Caco-2 (cell line): Measurements from ENCODE around the gene PEX6. TPM values are rescaled to one million over a fixed set of nuclear protein-coding genes. Genes with fewer than 3 reads are reported as not detected.

Experiments
- BruUV-seq: library from RNA; stranded (reverse); fragments of 400-500 nt; replicated peaks from 2 replicates; lab custom pipeline; 2021; lab: Mats Ljungman, UMichigan
- CTCF ChIA-PET: fragments of 300-600 bp; sonication (Branson Sonifier 250); formaldehyde crosslinking; loops from one replicate; lab custom pipeline; 2022; ENCODE audit warnings: antibody characterized with exemption; lab: Charles Lee
- POLR2A ChIA-PET: fragments of 300-600 bp; sonication (Branson Sonifier 250); formaldehyde crosslinking; loops from one replicate; lab custom pipeline; 2022; ENCODE audit warnings: antibody characterized with exemption; lab: Charles Lee
- DNase-seq, 2 experiments: peaks; one replicate each; pipeline versions ENCODE4 v3.0.0 to v3.0.0-alpha.2; 2020 to 2022
- H3K27me3 ChIP-seq: replicated peaks from 2 replicates; pipeline ENCODE4 v1.6.0; 2011; ENCODE audit warnings: low read length; ENCODE audit not compliant: control insufficient read depth, insufficient read depth
- H3K36me3 ChIP-seq: 2 replicates; pipeline ENCODE4 v1.5.1; 2011; ENCODE audit warnings: low read length; ENCODE audit not compliant: control insufficient read depth, insufficient read depth
- H3K4me1 ChIP-seq: fragments of 250-450 bp; sonication (Bioruptor Pico); 2 replicates; pipeline ENCODE4 v1.5.1; 2020; ENCODE audit warnings: mild to moderate bottlenecking
- H3K4me3 ChIP-seq: 2 replicates; pipeline ENCODE4 v1.5.1; 2011; ENCODE audit warnings: low read depth, mild to moderate bottlenecking, control low read depth, low read length
- H3K9me3 ChIP-seq: fragments of 250-450 bp; sonication (Bioruptor Pico); 2 replicates; pipeline ENCODE4 v1.5.1; 2020; ENCODE audit warnings: mild to moderate bottlenecking, moderate library complexity
- H3K27ac Mint-ChIP-seq: one replicate; pipeline ENCODE4 v1.8.0; 2022; ENCODE audit warnings: mixed read lengths; ENCODE audit not compliant: unreplicated experiment
- H3K27me3 Mint-ChIP-seq: one replicate; pipeline ENCODE4 v1.8.0; 2022; ENCODE audit warnings: mixed read lengths; ENCODE audit not compliant: insufficient read depth, unreplicated experiment
- H3K36me3 Mint-ChIP-seq: one replicate; pipeline ENCODE4 v1.8.0; 2022; ENCODE audit warnings: mild to moderate bottlenecking, mixed read lengths; ENCODE audit not compliant: insufficient read depth, unreplicated experiment
- H3K4me1 Mint-ChIP-seq: one replicate; pipeline ENCODE4 v1.8.0; 2022; ENCODE audit warnings: low read depth, mixed read lengths; ENCODE audit not compliant: unreplicated experiment
- H3K4me3 Mint-ChIP-seq: one replicate; pipeline ENCODE4 v1.8.0; 2022; ENCODE audit warnings: mild to moderate bottlenecking, moderate library complexity, mixed read lengths; ENCODE audit not compliant: unreplicated experiment
- H3K9me3 Mint-ChIP-seq: one replicate; pipeline ENCODE4 v1.8.0; 2022; ENCODE audit warnings: mixed read lengths; ENCODE audit not compliant: unreplicated experiment
- intact Hi-C: fragments of 100-400 bp; cut with micrococcal nuclease; formaldehyde crosslinking; loops from one replicate; pipeline ENCODE4 v1.10.0; 2022; ENCODE audit not compliant: unreplicated experiment
- total RNA-seq: library from RNA; stranded (reverse); gene quantifications from 2 replicates; pipeline ENCODE4 v1.2.3, GENCODE V29; 2022
- TF ChIP-seq, protein P1 (sequence below), 2 experiments: fragments of 200-600 bp in 1 of 2; IDR thresholded peaks; 1 replicate in 1 of 2; 2 replicates in 1 of 2; pipeline versions ENCODE4 v1.5.1 to v1.8.0; 2011 to 2022; ENCODE audit warnings: antibody characterized with exemption in 1 of 2, control low read depth in 1 of 2, inconsistent platforms in 1 of 2, low read depth in 1 of 2, low read length in 1 of 2, mild to moderate bottlenecking in 1 of 2, moderate library complexity in 1 of 2; ENCODE audit not compliant: insufficient read depth in 1 of 2, severe bottlenecking in 1 of 2, unreplicated experiment in 1 of 2

PEX6 gene
- total RNA-seq, 1 experiment from 2014 or later = 6.9 TPM

DNA sequence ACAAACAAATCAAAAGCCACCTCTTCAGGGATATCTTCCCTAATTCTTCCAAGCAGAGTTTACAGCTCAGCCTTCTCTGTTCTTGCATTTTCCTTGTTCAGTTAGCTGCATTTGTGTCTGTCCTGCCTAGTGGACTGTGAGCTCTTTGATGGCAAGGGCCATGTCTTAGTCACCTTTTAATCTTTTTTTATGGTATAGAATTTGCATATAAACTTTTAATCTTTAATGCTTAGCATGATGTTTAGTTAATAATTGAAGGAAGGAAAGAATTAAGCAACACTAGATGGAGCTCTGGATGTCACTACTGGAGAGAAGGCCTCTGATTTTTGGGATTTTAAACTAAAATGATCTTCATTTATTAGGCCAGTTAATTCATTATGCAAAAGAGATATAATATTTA, 17.5 kb upstream of the PEX6 start:
- Histone ChIP-seq H3K9me3 (no peaks in the 10 kb centered on the region), H3K27me3 (no peaks in the 10 kb centered on the region), H3K4me3 (no peak overlapping the region), H3K4me1 (no peaks in the 10 kb centered on the region), H3K36me3 (no peaks in the 10 kb centered on the region)
- DNase-seq = no peak
- CTCF ChIA-PET = interaction anchor here (0.6 to 1.4 kb wide), 4 partner anchors 8 to 86 kb away, joined by 3 to 7 read pairs (median 6); partner anchors contain the start of genes KLHDC3 and MEA1
- BruUV-seq = no TSS peak
- POLR2A ChIA-PET = interaction anchor here (1.0 kb wide), 1 partner anchor 12 kb away, joined by 3 read pairs; the partner anchor contains the start of gene PPP2R5D
- intact Hi-C loops = no loop called here
- no peaks in the 10 kb centered on the region for H3K9me3 Mint-ChIP-seq
- H3K36me3 Mint-ChIP-seq = peaks cover 9% of the 10 kb centered on the region
- TF ChIP-seq, protein P1, sequence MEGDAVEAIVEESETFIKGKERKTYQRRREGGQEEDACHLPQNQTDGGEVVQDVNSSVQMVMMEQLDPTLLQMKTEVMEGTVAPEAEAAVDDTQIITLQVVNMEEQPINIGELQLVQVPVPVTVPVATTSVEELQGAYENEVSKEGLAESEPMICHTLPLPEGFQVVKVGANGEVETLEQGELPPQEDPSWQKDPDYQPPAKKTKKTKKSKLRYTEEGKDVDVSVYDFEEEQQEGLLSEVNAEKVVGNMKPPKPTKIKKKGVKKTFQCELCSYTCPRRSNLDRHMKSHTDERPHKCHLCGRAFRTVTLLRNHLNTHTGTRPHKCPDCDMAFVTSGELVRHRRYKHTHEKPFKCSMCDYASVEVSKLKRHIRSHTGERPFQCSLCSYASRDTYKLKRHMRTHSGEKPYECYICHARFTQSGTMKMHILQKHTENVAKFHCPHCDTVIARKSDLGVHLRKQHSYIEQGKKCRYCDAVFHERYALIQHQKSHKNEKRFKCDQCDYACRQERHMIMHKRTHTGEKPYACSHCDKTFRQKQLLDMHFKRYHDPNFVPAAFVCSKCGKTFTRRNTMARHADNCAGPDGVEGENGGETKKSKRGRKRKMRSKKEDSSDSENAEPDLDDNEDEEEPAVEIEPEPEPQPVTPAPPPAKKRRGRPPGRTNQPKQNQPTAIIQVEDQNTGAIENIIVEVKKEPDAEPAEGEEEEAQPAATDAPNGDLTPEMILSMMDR (IDR thresholded peaks at IDR 0.05; ENCODE audit: insufficient read depth in 1 of 2, low read depth in 1 of 2, low read length in 1 of 2, severe bottlenecking in 1 of 2, unreplicated experiment in 1 of 2) = peak in 1 of 2 experiments; percentile 11
- H3K27ac Mint-ChIP-seq = no peak overlapping the region
- no peak overlapping the region for H3K4me3 Mint-ChIP-seq
- no peaks in the 10 kb centered on the region for H3K4me1 Mint-ChIP-seq
- no peaks in the 10 kb centered on the region for H3K27me3 Mint-ChIP-seq

DNA sequence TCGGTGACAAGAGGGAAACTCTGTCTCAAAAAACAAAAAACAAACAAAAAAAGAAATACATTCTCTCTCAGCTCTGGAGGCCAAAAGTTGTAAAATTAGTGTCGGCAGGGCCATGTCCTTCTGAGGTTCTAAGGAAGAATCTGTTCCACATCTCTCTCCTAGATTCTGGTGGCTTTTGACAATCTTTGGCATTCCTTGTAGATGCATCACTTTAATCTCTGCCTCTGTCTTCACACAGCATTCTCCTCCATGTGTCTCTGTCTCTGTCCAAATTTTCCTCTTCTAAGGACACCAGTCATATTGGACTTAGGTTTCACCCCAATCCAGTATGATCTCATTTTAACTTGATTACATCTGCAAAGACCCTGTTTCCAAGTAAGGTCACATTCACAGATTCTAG, 14.5 kb upstream of the PEX6 start:
- H3K36me3 Mint-ChIP-seq = peaks cover 20% of the 10 kb centered on the region
- ChIA-PET CTCF (interaction anchor here (0.7 kb wide), 1 partner anchor 23 kb away, joined by 3 read pairs; no protein-coding TSS in a partner anchor), POLR2A (no interaction called here)
- no peaks in the 10 kb centered on the region for H3K9me3 ChIP-seq
- no peak overlapping the region for H3K4me3 ChIP-seq
- no peak for DNase-seq
- H3K4me1 Mint-ChIP-seq = peaks cover 2% of the 10 kb centered on the region
- intact Hi-C loops = no loop called here
- no peaks in the 10 kb centered on the region for H3K9me3 Mint-ChIP-seq
- no peaks in the 10 kb centered on the region for H3K27me3 ChIP-seq
- no TSS peak for BruUV-seq
- no peaks in the 10 kb centered on the region for H3K27me3 Mint-ChIP-seq
- no peaks in the 10 kb centered on the region for H3K4me1 ChIP-seq
- TF ChIP-seq, protein P1 (IDR thresholded peaks at IDR 0.05; ENCODE audit: insufficient read depth in 1 of 2, low read depth in 1 of 2, low read length in 1 of 2, severe bottlenecking in 1 of 2, unreplicated experiment in 1 of 2) = no peak
- peaks cover 2% of the 10 kb centered on the region; the same call in 1 of the 2 replicates for H3K36me3 ChIP-seq
- no peak overlapping the region for H3K27ac Mint-ChIP-seq
- H3K4me3 Mint-ChIP-seq = no peak overlapping the region

DNA sequence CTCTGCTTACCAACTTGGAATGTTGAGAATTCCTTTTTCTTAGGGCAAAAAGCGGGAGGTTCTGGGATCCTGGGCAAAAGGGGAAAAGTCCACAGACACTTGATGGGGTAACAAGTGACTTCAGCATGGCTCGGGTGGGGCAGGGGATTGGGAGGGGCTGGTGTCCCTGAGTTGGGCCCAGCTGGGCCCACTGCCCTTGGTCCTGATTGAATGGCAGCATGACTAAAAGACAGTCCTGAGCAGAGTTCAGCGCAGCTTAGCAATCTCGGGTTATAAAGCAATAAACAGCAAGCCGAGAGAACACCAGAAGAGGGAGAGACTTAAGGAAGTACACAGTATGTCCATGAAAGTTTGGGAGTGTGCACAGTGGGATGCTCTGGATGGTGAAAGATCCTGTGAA, 10.9 kb upstream of the PEX6 start:
- no peaks in the 10 kb centered on the region for H3K9me3 ChIP-seq
- H3K4me3 ChIP-seq = no peak overlapping the region
- TF ChIP-seq, protein P1 (IDR thresholded peaks at IDR 0.05; ENCODE audit: insufficient read depth in 1 of 2, low read depth in 1 of 2, low read length in 1 of 2, severe bottlenecking in 1 of 2, unreplicated experiment in 1 of 2) = no peak
- peaks cover 22% of the 10 kb centered on the region for H3K4me1 Mint-ChIP-seq
- no peaks in the 10 kb centered on the region for H3K9me3 Mint-ChIP-seq
- H3K4me3 Mint-ChIP-seq = no peak overlapping the region
- no TSS peak for BruUV-seq
- ChIA-PET CTCF (interaction anchor here (0.5 to 0.6 kb wide), 2 partner anchors 26 to 60 kb away, joined by 3 read pairs; partner anchors contain the start of gene CNPY3), POLR2A (interaction anchor here (1.0 kb wide), 1 partner anchor 15 kb away, joined by 8 read pairs; no protein-coding TSS in a partner anchor)
- no peaks in the 10 kb centered on the region for H3K27me3 Mint-ChIP-seq
- H3K27me3 ChIP-seq = no peaks in the 10 kb centered on the region
- H3K36me3 ChIP-seq = peaks cover 2% of the 10 kb centered on the region; the same call in 1 of the 2 replicates
- DNase-seq = no peak
- no peak overlapping the region for H3K27ac Mint-ChIP-seq
- H3K36me3 Mint-ChIP-seq = peaks cover 20% of the 10 kb centered on the region
- no peaks in the 10 kb centered on the region for H3K4me1 ChIP-seq
- intact Hi-C loops = loop anchor here (10.0 kb wide), 1 partner anchor 85 kb away; no protein-coding TSS in a partner anchor
